K562 (cell line): ENCODE measurements around the gene GABPB2. TPM values are rescaled to one million over a fixed set of nuclear protein-coding genes. Genes with fewer than 3 reads are reported as not detected.
A peak's percentile ranks its signal among the peaks of the same experiment; 100 is the strongest.

Experiments used
- ASH1L ChIP-seq: fragments of 450-650 bp; IDR thresholded peaks from 2 replicates; pipeline ENCODE4 v1.6.1; 2018; ENCODE audit warnings: borderline replicate concordance, mild to moderate bottlenecking, low read depth; ENCODE audit not compliant: partially characterized antibody
- CAMTA2 ChIP-seq: fragments of 250-450 bp; sonication (Bioruptor Pico); conservative IDR thresholded peaks from 2 replicates; pipeline ENCODE4 v1.5.1; 2022
- CC2D1A ChIP-seq: fragments of 450-650 bp; IDR thresholded peaks from 2 replicates; pipeline ENCODE4 v1.6.1; 2017; ENCODE audit warnings: mild to moderate bottlenecking
- CCAR2 ChIP-seq: fragments of 200-400 bp; formaldehyde crosslinking; IDR thresholded peaks from 2 replicates; pipeline ENCODE4 v1.6.1; 2017; ENCODE audit warnings: mild to moderate bottlenecking, low read depth, low read length
- CREB3L1 ChIP-seq: fragments of 450-650 bp; IDR thresholded peaks from 2 replicates; pipeline ENCODE4 v1.6.1; 2014; ENCODE audit warnings: low read depth, mild to moderate bottlenecking, moderate library complexity, borderline replicate concordance
- FOXJ2 ChIP-seq: fragments of 200-800 bp; sonication (Bioruptor generic); IDR thresholded peaks from 2 replicates; pipeline ENCODE4 v1.6.1; 2016; ENCODE audit warnings: missing genetic modification characterization, missing compliant biosample characterization
- GTF2E2 ChIP-seq: fragments of 200-800 bp; sonication (Bioruptor generic); IDR thresholded peaks from 2 replicates; pipeline ENCODE4 v1.6.1; 2016; ENCODE audit warnings: missing genetic modification characterization, missing compliant biosample characterization
- HIVEP1 ChIP-seq: fragments of 250-450 bp; sonication (Bioruptor Pico); IDR thresholded peaks from 2 replicates; pipeline ENCODE4 v1.4.0; 2020; ENCODE audit warnings: mild to moderate bottlenecking
- KDM4B ChIP-seq, 2 experiments: fragments of 450-650 bp in 1 of 2; sonication (generic) in 1 of 2; IDR thresholded peaks; 2 replicates each; pipeline ENCODE4 v1.6.1; 2016 to 2017; ENCODE audit warnings: borderline replicate concordance in 2 of 2, antibody characterized with exemption in 1 of 2, low read depth in 1 of 2, mild to moderate bottlenecking in 1 of 2
- LARP7 ChIP-seq: fragments of 450-650 bp; IDR thresholded peaks from 2 replicates; pipeline ENCODE4 v1.6.1; 2016
- MAFG ChIP-seq: fragments of 450-650 bp; conservative IDR thresholded peaks from 2 replicates; pipeline ENCODE4 v1.6.1; 2016; ENCODE audit warnings: missing genetic modification characterization, missing compliant biosample characterization
- NBN ChIP-seq: fragments of 450-650 bp; IDR thresholded peaks from 2 replicates; pipeline ENCODE4 v1.6.1; 2016; ENCODE audit warnings: low read depth, mild to moderate bottlenecking
- NFE2L1 ChIP-seq: fragments of 450-650 bp; IDR thresholded peaks from 2 replicates; pipeline ENCODE4 v1.6.1; 2016; ENCODE audit warnings: missing genetic modification characterization, low read depth, mild to moderate bottlenecking, missing compliant biosample characterization, moderate library complexity, borderline replicate concordance
- NFXL1 ChIP-seq: fragments of 450-650 bp; formaldehyde crosslinking; IDR thresholded peaks from 2 replicates; pipeline ENCODE4 v1.4.0; 2021; ENCODE audit warnings: mild to moderate bottlenecking
- SMAD3 ChIP-seq: fragments of 450-650 bp; formaldehyde crosslinking; conservative IDR thresholded peaks from 2 replicates; pipeline ENCODE4 v1.4.0; 2020; ENCODE audit warnings: mild to moderate bottlenecking
- TCF7L2 ChIP-seq: fragments of 150-350 bp; IDR thresholded peaks from 2 replicates; pipeline ENCODE4 v1.6.1; 2016; ENCODE audit warnings: low read depth, mild to moderate bottlenecking, low read length, moderate library complexity
- TRIM24 ChIP-seq, 2 experiments: fragments of 450-650 bp; IDR thresholded peaks; 2 replicates each; pipeline ENCODE4 v1.6.1; 2016
- ZC3H8 ChIP-seq: fragments of 450-650 bp; IDR thresholded peaks from 2 replicates; pipeline ENCODE4 v1.6.1; 2017
- ZNF121 ChIP-seq: sonication (generic); formaldehyde crosslinking; conservative IDR thresholded peaks from 2 replicates; pipeline ENCODE4 v1.8.0; 2022; ENCODE audit warnings: missing genetic modification reagents
- ZNF165 ChIP-seq: fragments of 250-450 bp; sonication (Bioruptor Pico); IDR thresholded peaks from 2 replicates; pipeline ENCODE4 v1.4.0; 2020; ENCODE audit warnings: borderline replicate concordance
- ZNF212 ChIP-seq: fragments of 450-650 bp; formaldehyde crosslinking; IDR thresholded peaks from 2 replicates; pipeline ENCODE4 v1.4.0; 2020; ENCODE audit warnings: mild to moderate bottlenecking
- ZNF444 ChIP-seq: fragments of 250-450 bp; sonication (Bioruptor Pico); IDR thresholded peaks from 2 replicates; pipeline ENCODE4 v1.4.0; 2020; ENCODE audit warnings: mild to moderate bottlenecking, moderate library complexity
- polyA plus RNA-seq, 8 experiments: library from polyadenylated mRNA; depleted of rRNA in 4 of 8; stranded (reverse) in 5 of 8; unstranded in 3 of 8; fragments of >200 nt; fragmentation: Nextera tagmentation in 2 of 8; fragmentation: Illumina TruSeq in 1 of 8; extraction: Ambion mirVana in 2 of 8; extraction: Trizol in 1 of 8; gene quantifications; 2 replicates each; pipeline versions ENCODE4 v1.2.1 to v1.2.3, GENCODE V29; 2011 to 2014; ENCODE audit warnings: inconsistent platforms in 1 of 8, missing spikeins in 1 of 8
- total RNA-seq, 7 experiments: library from RNA; depleted of rRNA in 6 of 7; stranded (reverse); fragments of >200 nt in 6 of 7; fragmentation: Illumina TruSeq in 2 of 7; extraction: Trizol in 2 of 7; gene quantifications; 2 replicates each; pipeline versions ENCODE4 v1.2.1 to v1.2.3, GENCODE V29; 2011 to 2021; ENCODE audit warnings: low replicate concordance in 1 of 7
- TF ChIP-seq, protein P1 (sequence below): fragments of 450-650 bp; IDR thresholded peaks from 2 replicates; pipeline ENCODE4 v1.6.1; 2018; ENCODE audit warnings: mild to moderate bottlenecking, low read depth; ENCODE audit not compliant: partially characterized antibody
- TF ChIP-seq, protein P2 (sequence below), 2 experiments: fragments of 450-650 bp in 1 of 2; IDR thresholded peaks; 2 replicates each; pipeline ENCODE4 v1.6.1; 2011 to 2017; ENCODE audit warnings: low read depth in 2 of 2, antibody characterized with exemption in 1 of 2, borderline replicate concordance in 1 of 2, low read length in 1 of 2, mild to moderate bottlenecking in 1 of 2, mixed read lengths in 1 of 2; ENCODE audit not compliant: control insufficient read depth in 1 of 2

The GABPB2 gene
- total and polyA plus RNA-seq, 9 of the 15 experiments (the other 6 are each of a cell fraction or from before 2014, with no cell fraction given): 2.2 to 13.3 (median 6.1) TPM

GRCh38 chr1:151070474-151071276 lies at the start of gene GABPB2 (continued):
- TF ChIP-seq, protein P1, sequence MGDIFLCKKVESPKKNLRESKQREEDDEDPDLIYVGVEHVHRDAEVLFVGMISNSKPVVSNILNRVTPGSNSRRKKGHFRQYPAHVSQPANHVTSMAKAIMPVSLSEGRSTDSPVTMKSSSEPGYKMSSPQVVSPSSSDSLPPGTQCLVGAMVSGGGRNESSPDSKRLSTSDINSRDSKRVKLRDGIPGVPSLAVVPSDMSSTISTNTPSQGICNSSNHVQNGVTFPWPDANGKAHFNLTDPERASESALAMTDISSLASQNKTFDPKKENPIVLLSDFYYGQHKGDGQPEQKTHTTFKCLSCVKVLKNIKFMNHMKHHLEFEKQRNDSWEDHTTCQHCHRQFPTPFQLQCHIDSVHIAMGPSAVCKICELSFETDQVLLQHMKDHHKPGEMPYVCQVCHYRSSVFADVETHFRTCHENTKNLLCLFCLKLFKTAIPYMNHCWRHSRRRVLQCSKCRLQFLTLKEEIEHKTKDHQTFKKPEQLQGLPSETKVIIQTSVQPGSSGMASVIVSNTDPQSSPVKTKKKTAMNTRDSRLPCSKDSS: no peak
- TF ChIP-seq TRIM24 (IDR thresholded peaks at IDR 0.05) (peak; percentile 66 to 78), ZC3H8 (peak; percentile 86), NFXL1 (0 out of 2 replicates have a peak, but pooled peaks have one; percentile 1), ASH1L (peak; percentile 87), CCAR2 (0 out of 2 replicates have a peak, but pooled peaks have one; percentile 26), FOXJ2 (tag) (peak; percentile 70), TCF7L2 (no peak), ZNF121 (CRISPR knock-in tag) (no peak), MAFG (no peak), GTF2E2 (tag) (peak; percentile 88), SMAD3 (CRISPR knock-in tag) (0 out of 2 replicates have a peak, but pooled peaks have one; percentile 59), CREB3L1 (peak; percentile 90), CAMTA2 (CRISPR knock-in tag) (peak; percentile 79; the same call in 1 of the 2 replicates), HIVEP1 (CRISPR knock-in tag) (no peak), LARP7 (no peak), ZNF212 (CRISPR knock-in tag) (no peak), NFE2L1 (tag) (no peak), CC2D1A (peak; percentile 87; the same call in 1 of the 2 replicates), ZNF444 (CRISPR knock-in tag) (no peak), NBN (peak; percentile 99), KDM4B (IDR thresholded peaks at IDR 0.05; ENCODE audit: borderline replicate concordance in 2 of 2, low read depth in 1 of 2) (no peak), ZNF165 (no peak)
- TF ChIP-seq, protein P2, sequence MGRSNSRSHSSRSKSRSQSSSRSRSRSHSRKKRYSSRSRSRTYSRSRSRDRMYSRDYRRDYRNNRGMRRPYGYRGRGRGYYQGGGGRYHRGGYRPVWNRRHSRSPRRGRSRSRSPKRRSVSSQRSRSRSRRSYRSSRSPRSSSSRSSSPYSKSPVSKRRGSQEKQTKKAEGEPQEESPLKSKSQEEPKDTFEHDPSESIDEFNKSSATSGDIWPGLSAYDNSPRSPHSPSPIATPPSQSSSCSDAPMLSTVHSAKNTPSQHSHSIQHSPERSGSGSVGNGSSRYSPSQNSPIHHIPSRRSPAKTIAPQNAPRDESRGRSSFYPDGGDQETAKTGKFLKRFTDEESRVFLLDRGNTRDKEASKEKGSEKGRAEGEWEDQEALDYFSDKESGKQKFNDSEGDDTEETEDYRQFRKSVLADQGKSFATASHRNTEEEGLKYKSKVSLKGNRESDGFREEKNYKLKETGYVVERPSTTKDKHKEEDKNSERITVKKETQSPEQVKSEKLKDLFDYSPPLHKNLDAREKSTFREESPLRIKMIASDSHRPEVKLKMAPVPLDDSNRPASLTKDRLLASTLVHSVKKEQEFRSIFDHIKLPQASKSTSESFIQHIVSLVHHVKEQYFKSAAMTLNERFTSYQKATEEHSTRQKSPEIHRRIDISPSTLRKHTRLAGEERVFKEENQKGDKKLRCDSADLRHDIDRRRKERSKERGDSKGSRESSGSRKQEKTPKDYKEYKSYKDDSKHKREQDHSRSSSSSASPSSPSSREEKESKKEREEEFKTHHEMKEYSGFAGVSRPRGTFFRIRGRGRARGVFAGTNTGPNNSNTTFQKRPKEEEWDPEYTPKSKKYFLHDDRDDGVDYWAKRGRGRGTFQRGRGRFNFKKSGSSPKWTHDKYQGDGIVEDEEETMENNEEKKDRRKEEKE (IDR thresholded peaks at IDR 0.05; ENCODE audit: borderline replicate concordance in 1 of 2, control insufficient read depth in 1 of 2, low read depth in 2 of 2, low read length in 1 of 2): 0 out of 4 replicates have a peak, but pooled peaks of 1 of the 2 experiments have one; percentile 39
